Osteoblast (primary cell): ENCODE data around the gene SHISA8. TPM values are rescaled to one million over a fixed set of nuclear protein-coding genes. Genes with fewer than 3 reads are reported as not detected.

Experiments
- DNase-seq: peaks from one replicate; pipeline ENCODE4 v3.0.0; 2011; ENCODE audit warnings: low spot score, mixed read lengths; ENCODE audit not compliant: insufficient read length; ENCODE audit errors: missing footprints
- H2AFZ ChIP-seq: 2 replicates; pipeline ENCODE4 v1.6.0; 2011; ENCODE audit warnings: mild to moderate bottlenecking, low read length
- H3K27ac ChIP-seq: 2 replicates; pipeline ENCODE4 v1.5.1; 2011; ENCODE audit warnings: mild to moderate bottlenecking, low read depth, low read length, moderate library complexity
- H3K27me3 ChIP-seq: 2 replicates; pipeline ENCODE4 v1.6.0; 2012; ENCODE audit warnings: mild to moderate bottlenecking, control low read depth, inconsistent platforms, low read length, moderate library complexity; ENCODE audit not compliant: insufficient read depth
- H3K36me3 ChIP-seq: 2 replicates; pipeline ENCODE4 v1.5.1; 2011; ENCODE audit warnings: mild to moderate bottlenecking, low read length, control low read depth, moderate library complexity; ENCODE audit not compliant: insufficient read depth
- H3K4me1 ChIP-seq: 2 replicates; pipeline ENCODE4 v1.5.1; 2011; ENCODE audit warnings: mild to moderate bottlenecking, low read length, control low read depth, moderate library complexity; ENCODE audit not compliant: insufficient read depth
- H3K4me2 ChIP-seq: 2 replicates; pipeline ENCODE4 v1.6.0; 2011; ENCODE audit warnings: mild to moderate bottlenecking, low read length; ENCODE audit not compliant: insufficient read depth
- H3K4me3 ChIP-seq: fragments of 200-600 bp; sonication (generic); 3 replicates; pipeline ENCODE4 v1.5.1; 2012; ENCODE audit warnings: mild to moderate bottlenecking, low read length, inconsistent platforms; ENCODE audit not compliant: insufficient read depth
- H3K79me2 ChIP-seq: 2 replicates; pipeline ENCODE4 v1.6.0; 2012; ENCODE audit warnings: mild to moderate bottlenecking, low read length, control low read depth, inconsistent platforms; ENCODE audit not compliant: insufficient read depth
- H3K9me3 ChIP-seq: 2 replicates; pipeline ENCODE4 v1.5.1; 2011; ENCODE audit warnings: low read depth, low read length, control low read depth
- H4K20me1 ChIP-seq: 2 replicates; pipeline ENCODE4 v1.6.0; 2012; ENCODE audit warnings: mild to moderate bottlenecking, low read length, control low read depth; ENCODE audit not compliant: insufficient read depth
- total RNA-seq: library from RNA; depleted of rRNA; stranded (reverse); fragments of >200 nt; gene quantifications from 2 replicates; pipeline ENCODE4 v1.2.3, GENCODE V29; 2012
- TF ChIP-seq, protein P1 (sequence below): IDR thresholded peaks from 2 replicates; pipeline ENCODE4 v1.5.1; 2011; ENCODE audit warnings: mild to moderate bottlenecking, low read depth, low read length, moderate library complexity; ENCODE audit errors: extremely low read depth

Gene SHISA8
- total RNA-seq, 1 donor, result not detected

DNA sequence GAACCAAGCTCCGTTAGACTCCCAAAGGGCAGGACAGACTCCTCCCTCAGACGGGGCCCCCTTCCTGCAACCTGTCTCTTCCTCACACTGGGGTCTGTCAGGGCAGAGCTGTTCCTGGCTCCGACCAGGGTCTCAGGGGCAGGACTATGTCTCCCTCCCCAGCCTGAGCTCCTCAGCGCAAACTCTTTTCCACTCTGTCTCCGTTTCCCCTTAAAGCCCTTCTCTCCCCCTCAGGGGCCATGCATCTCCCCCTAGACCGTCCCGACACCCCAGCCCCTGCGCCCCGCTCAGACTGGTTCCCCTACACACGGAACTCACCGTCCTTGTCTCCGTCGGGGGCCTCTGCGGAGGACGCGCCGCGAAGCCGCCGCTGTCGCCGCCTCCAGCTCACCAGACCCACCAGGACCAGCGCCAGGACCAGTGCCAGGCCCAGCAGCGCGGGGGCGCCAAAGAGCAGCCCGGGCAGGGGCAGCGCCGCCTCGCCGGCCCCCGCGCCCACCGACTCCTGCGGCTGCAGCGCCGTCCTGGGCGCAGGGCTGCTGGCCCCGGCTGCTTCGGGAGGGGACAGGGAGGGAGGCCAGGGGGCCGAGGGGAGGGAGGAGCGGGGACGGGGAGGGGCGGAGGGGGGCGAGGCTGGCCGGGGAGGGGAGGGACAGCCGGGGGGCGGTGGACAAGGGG is 11.0 kb upstream of the SHISA8 start:
- peak; percentile 96 for DNase-seq
- H3K4me2 ChIP-seq, result peak overlapping the region; percentile 71

DNA sequence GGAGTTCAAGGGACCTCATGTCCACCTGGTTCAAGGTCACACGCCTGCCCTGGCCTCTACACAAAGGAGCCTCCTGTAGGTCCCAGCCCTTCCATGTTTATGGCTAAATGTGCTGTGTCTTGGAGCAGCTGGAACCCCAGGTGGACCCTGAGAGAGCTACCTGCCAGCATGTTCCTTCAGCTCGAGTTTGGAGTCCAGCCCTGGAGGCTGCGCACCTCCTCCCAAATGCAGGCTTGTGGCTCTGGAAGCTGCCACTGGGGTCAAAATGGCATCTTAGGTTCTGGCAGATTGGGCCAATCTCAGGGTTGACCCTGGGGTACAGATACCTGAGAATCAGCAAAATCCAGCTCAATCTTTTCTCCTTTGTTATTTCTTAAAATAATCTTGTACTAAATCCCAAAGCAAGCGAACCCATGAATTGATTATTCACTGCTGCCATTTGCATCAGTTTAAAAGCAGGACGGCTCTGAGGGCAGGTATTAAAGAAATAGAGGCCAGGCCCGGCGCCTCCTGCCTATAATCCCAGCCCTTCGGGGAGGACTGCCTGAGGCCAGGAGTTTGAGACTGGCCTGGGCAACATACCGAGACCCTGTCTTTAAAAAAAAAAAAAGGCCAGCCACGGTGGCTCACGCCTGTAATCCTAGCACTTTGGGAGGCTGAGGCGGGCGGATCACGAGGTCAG is 8.9 kb upstream of the SHISA8 start:
- Histone ChIP-seq H3K4me2 (no peak overlapping the region), H3K4me3 (no peak overlapping the region), H3K9me3 (no peaks in the 10 kb centered on the region), H3K27me3 (peaks cover 9% of the 10 kb centered on the region), H3K36me3 (no peaks in the 10 kb centered on the region), H3K27ac (no peak overlapping the region), H4K20me1 (no peaks in the 10 kb centered on the region), H2AFZ (no peak overlapping the region), H3K79me2 (no peaks in the 10 kb centered on the region), H3K4me1 (peaks cover 6% of the 10 kb centered on the region)
- DNase-seq, result peak; percentile 79
- TF ChIP-seq, protein P1, sequence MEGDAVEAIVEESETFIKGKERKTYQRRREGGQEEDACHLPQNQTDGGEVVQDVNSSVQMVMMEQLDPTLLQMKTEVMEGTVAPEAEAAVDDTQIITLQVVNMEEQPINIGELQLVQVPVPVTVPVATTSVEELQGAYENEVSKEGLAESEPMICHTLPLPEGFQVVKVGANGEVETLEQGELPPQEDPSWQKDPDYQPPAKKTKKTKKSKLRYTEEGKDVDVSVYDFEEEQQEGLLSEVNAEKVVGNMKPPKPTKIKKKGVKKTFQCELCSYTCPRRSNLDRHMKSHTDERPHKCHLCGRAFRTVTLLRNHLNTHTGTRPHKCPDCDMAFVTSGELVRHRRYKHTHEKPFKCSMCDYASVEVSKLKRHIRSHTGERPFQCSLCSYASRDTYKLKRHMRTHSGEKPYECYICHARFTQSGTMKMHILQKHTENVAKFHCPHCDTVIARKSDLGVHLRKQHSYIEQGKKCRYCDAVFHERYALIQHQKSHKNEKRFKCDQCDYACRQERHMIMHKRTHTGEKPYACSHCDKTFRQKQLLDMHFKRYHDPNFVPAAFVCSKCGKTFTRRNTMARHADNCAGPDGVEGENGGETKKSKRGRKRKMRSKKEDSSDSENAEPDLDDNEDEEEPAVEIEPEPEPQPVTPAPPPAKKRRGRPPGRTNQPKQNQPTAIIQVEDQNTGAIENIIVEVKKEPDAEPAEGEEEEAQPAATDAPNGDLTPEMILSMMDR, result no peak

More for the DNA sequence above, 11.0 kb upstream of the SHISA8 start:
- H3K36me3 ChIP-seq, result no peaks in the 10 kb centered on the region
- no peak overlapping the region for H3K27ac ChIP-seq
- H3K4me1 ChIP-seq, result no peaks in the 10 kb centered on the region
- no peaks in the 10 kb centered on the region for H3K79me2 ChIP-seq
- peak overlapping the region; percentile 41 for H2AFZ ChIP-seq
- peaks cover 9% of the 10 kb centered on the region for H3K27me3 ChIP-seq
- H4K20me1 ChIP-seq, result no peaks in the 10 kb centered on the region
- H3K9me3 ChIP-seq, result no peaks in the 10 kb centered on the region
- TF ChIP-seq, protein P1, result peak; percentile 47
- peak overlapping the region; percentile 46 for H3K4me3 ChIP-seq

DNA sequence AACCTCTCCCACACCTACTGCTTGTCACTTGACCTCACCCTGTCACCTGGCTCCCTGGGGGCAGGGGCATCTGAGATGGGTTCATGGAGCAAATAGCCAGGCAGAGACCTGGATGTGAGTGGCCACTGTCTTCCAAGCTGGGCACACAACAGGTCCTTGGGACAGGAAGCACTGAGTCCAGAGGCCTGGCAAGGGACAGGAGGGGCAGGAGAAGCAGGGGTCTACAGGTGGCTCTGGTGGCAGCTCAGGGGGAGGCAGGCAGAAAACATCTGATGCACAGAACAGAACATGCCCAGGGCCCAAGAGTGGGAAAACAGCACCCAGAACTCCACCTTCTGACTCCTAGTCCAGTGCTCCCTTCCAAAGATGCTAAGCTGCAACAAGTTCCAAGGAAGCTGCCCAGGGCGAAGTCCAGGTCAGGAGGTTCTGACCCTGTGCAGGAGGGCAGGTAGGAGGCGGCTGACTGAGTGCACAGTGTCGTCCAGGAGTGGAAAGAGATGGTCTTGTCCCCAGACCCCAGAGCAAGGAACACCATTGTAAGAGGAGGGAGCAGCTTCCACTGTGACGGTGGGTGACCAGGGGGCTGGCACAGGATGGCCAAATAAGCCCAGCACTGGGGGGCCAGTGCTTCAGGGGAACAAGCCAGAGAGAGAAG is 8.2 kb upstream of the SHISA8 start:
- Histone ChIP-seq H3K9me3 (no peaks in the 10 kb centered on the region), H4K20me1 (no peaks in the 10 kb centered on the region), H3K27me3 (peaks cover 12% of the 10 kb centered on the region), H3K36me3 (no peaks in the 10 kb centered on the region), H3K27ac (no peak overlapping the region), H3K4me1 (peaks cover 8% of the 10 kb centered on the region), H3K4me3 (no peak overlapping the region), H3K79me2 (no peaks in the 10 kb centered on the region), H2AFZ (no peak overlapping the region), H3K4me2 (no peak overlapping the region)
- DNase-seq, result peak; percentile 59
- TF ChIP-seq, protein P1, result no peak

DNA sequence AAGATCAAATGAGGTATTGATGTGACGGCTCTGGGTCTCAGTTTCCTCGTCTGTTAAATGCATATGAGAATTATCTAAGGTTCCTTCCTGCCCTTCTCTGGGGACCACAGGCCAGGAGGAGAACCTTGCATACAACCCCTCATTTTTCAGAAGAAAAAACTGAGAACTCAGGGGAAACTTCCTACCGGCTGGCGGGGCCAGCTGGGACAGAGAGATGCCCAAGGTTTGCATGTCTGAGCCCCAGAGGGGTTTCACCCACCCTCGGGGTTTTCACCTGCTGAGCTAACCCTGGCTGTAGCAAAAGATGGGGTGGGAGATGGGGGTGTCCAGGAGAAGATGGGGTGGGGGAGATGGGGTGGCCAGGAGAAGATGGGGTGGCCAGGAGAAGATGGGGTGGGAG is 7.5 kb upstream of the SHISA8 start:
- Histone ChIP-seq H3K4me3 (no peak overlapping the region), H3K27me3 (peaks cover 13% of the 10 kb centered on the region), H4K20me1 (no peaks in the 10 kb centered on the region), H3K27ac (no peak overlapping the region), H3K4me1 (peaks cover 10% of the 10 kb centered on the region), H2AFZ (no peak overlapping the region), H3K79me2 (no peaks in the 10 kb centered on the region), H3K9me3 (no peaks in the 10 kb centered on the region), H3K4me2 (no peak overlapping the region), H3K36me3 (no peaks in the 10 kb centered on the region)
- TF ChIP-seq, protein P1, result no peak
- DNase-seq, result peak; percentile 58
